Large intestine (tissue), 3 donors: ENCODE results near the gene BCL6. TPM values are rescaled to one million over a fixed set of nuclear protein-coding genes. Genes with fewer than 3 reads are reported as not detected.

Experiments used
- DNase-seq, 2 donors: peaks; one replicate each; pipeline versions ENCODE4 v3.0.0 to v3.0.0-alpha.2; 2013
- H3K27ac ChIP-seq: one replicate; pipeline ENCODE4 v1.5.1; 2013; ENCODE audit warnings: low read length
- H3K27me3 ChIP-seq: 2 replicates; pipeline ENCODE4 v1.6.1; 2013; ENCODE audit warnings: low read length; ENCODE audit not compliant: control insufficient read depth, insufficient read depth
- H3K36me3 ChIP-seq: 2 replicates; pipeline ENCODE4 v1.6.1; 2013; ENCODE audit warnings: low read length; ENCODE audit not compliant: control insufficient read depth, insufficient read depth
- H3K4me1 ChIP-seq: one replicate; pipeline ENCODE4 v1.6.1; 2013; ENCODE audit warnings: low read length; ENCODE audit not compliant: control insufficient read depth, insufficient read depth
- H3K4me3 ChIP-seq: one replicate; pipeline ENCODE4 v1.5.1; 2013; ENCODE audit warnings: low read length
- H3K9me3 ChIP-seq: one replicate; pipeline ENCODE4 v1.6.1; 2013; ENCODE audit warnings: mild to moderate bottlenecking, low read depth, low read length, moderate library complexity; ENCODE audit not compliant: control insufficient read depth
- WGBS: methylation state at CpG from one replicate; pipeline ENCODE4 v1.1.5; 2013; ENCODE audit warnings: low lambda C conversion rate; ENCODE audit not compliant: insufficient coverage; 5-methylcytosine and 5-hydroxymethylcytosine counted together
- polyA plus RNA-seq: library from polyadenylated mRNA; unstranded; fragments of 120-200 nt; gene quantifications from one replicate; pipeline ENCODE4 v1.2.1, GENCODE V29; 2013

Gene BCL6
- polyA plus RNA-seq, 1 donor: 7.4 TPM

DNA sequence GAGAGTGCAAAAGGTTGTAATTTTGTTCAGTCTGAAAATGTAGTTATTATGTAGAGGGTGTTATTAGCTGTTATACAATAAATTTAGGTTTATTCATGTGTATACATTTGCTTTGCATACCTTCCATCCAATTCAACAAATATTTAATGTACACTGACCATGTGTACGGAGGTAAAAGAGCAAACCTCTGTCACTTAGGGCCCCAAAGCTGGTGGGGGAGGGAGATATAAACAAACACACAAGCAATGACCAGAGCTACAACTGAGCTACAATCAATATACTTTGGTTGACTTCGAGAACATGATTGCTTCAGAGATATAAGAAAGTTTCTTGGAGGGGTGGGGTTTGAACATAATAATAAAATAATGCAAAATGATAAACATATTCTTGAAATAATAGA, 17.5 kb upstream of the BCL6 start:
- DNase-seq: no peak
- H3K4me1 ChIP-seq: peaks cover 5% of the 10 kb centered on the region
- no peak overlapping the region for H3K27ac ChIP-seq
- no CpG with 5 or more reads among the region's 2 CpGs for WGBS
- no peaks in the 10 kb centered on the region for H3K9me3 ChIP-seq
- no peaks in the 10 kb centered on the region for H3K36me3 ChIP-seq
- H3K4me3 ChIP-seq: no peak overlapping the region
- H3K27me3 ChIP-seq: no peaks in the 10 kb centered on the region

DNA sequence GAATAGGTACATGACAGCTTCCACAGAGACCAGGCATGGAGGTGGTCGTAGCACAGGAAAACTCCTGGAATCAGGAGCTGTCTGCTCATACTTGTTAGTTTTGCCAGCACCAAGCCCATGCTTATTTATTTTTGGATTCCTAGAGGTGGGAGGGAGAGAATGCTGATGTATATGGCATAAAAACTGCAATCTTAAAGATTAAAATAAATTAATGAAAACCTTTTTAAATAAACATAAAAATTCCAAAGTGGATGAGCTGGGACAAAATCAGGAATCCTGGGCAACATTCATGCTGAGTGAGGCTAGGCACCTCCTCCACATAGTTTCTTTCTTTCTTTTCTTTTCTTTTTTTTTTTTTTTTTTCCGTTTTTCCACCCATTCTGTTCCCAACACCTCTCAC, 14.3 kb upstream of the BCL6 start:
- no CpG with 5 or more reads among the region's 2 CpGs for WGBS
- H3K9me3 ChIP-seq: no peaks in the 10 kb centered on the region
- no peaks in the 10 kb centered on the region for H3K27me3 ChIP-seq
- H3K27ac ChIP-seq: no peak overlapping the region
- DNase-seq: no peak
- H3K4me1 ChIP-seq: peaks cover 6% of the 10 kb centered on the region
- no peaks in the 10 kb centered on the region for H3K36me3 ChIP-seq
- no peak overlapping the region for H3K4me3 ChIP-seq

DNA sequence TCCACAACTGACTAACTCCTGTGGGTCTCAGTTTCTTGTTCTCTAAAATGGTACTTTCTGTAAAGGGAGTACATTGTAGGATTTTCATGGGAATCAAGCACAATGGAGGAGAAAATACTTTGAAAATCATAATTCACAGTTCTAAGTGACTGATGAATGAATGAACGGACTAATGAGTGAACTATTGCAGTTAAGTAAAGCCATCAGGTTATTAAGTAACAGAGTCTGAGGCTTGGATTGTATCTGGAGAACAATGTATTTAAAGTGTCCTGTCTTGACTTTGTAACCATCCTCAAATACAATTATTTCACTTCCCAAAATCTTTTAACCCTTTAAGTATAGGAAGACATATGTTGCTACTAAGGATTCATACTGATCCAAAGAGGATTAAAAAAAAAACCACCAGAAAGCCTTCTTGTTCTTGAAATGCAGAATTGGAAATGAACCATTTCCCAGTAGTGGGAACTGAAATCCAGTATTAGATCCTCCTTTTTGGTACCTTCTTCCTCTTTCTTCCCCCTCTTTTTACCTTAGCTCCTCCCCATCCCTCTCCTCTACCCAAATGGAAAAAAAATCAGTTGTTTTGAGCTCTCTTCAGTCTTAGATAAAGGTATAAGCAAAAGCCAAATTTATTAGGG, 13.2 kb upstream of the BCL6 start:
- WGBS: no CpG with 5 or more reads among the region's 1 CpG
- Histone ChIP-seq H3K4me1 (peaks cover 6% of the 10 kb centered on the region), H3K27ac (no peak overlapping the region), H3K36me3 (no peaks in the 10 kb centered on the region), H3K27me3 (no peaks in the 10 kb centered on the region), H3K9me3 (no peaks in the 10 kb centered on the region), H3K4me3 (no peak overlapping the region)
- DNase-seq: peak in 1 of 2 donors; percentile 45

DNA sequence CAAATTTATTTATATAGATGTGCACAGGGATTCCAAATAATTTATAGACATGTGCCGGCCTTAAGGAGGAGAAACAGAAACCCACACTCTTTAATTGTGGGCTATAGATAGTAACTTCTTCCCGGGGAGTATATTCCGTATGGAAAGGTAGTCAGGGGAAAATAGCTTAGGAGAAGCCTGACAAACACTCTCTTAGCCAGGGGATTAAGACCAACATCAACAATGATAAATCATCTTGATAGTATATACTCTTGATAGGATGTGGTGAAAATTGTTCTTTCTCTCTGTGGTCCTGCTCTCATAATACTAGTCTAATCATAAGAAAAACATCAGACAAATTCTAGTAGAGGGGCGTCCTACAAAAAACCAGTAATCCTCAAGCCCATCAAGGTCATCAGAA, 8.2 kb upstream of the BCL6 start:
- no peaks in the 10 kb centered on the region for H3K36me3 ChIP-seq
- no peaks in the 10 kb centered on the region for H3K9me3 ChIP-seq
- no peak overlapping the region for H3K27ac ChIP-seq
- H3K4me1 ChIP-seq: peaks cover 22% of the 10 kb centered on the region
- no peak overlapping the region for H3K4me3 ChIP-seq
- DNase-seq: no peak
- WGBS: no CpG with 5 or more reads among the region's 4 CpGs
- no peaks in the 10 kb centered on the region for H3K27me3 ChIP-seq

DNA sequence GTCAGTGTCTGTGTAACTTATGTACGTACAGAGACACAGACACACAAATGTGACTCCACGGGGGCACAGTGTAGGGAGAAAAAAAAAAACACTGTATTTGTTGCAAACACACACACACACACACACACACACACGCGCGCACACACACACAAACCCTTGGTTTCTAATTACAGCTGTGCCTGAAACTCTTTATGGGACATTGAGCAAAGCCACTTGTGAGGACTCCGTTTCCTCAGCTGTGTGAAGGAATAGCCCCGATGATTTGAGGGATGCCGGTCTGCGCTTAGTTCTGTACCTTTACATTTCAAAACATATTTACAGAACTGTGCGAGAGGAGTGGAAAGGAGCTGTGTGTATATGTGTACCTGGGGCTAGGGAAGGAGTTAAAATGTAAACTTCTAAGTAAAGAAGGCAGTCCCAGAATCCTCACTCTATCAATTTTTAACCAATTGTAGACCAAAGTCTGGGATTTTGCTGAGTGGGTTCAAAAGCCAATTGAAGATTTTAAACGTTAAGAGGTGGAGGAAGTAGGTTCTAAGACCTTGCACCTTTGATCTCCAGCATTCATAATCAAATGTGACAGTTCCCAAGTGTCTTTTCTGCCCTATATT, 5.3 kb upstream of the BCL6 start:
- 0% methylated on average over 1 of the region's 11 CpGs for WGBS
- no peaks in the 10 kb centered on the region for H3K27me3 ChIP-seq
- H3K4me1 ChIP-seq: peaks cover 28% of the 10 kb centered on the region
- peak overlapping the region; percentile 90 for H3K27ac ChIP-seq
- H3K9me3 ChIP-seq: no peaks in the 10 kb centered on the region
- peak; percentile 62 to 93 for DNase-seq
- no peaks in the 10 kb centered on the region for H3K36me3 ChIP-seq
- peak overlapping the region; percentile 38 for H3K4me3 ChIP-seq

DNA sequence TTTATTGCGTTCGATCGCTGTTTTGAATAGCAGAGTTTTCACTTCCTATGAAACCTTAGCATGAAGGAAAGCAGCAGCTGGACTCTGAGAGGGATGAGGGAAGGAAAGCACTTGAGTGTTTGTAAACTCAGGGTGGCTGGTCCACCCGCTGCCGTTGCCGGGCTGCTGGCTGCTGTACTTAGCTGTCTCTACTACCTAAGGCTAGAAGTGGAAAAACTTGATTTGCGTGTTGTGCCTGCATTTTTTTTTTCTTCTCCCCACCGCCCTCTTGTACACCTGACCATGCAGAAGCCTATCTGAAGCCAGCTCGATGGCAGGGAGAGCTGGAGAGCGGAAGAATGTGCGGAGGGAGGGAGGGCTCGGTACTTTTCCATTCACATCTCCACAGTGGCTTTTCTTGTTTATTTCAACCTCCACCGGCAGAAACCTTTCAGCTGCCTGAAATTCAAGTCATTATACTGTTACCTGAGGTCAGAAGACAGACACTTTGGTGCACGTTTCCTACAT, 4.8 kb upstream of the BCL6 start:
- peak overlapping the region; percentile 38 for H3K4me3 ChIP-seq
- H3K36me3 ChIP-seq: no peaks in the 10 kb centered on the region
- DNase-seq: peak; percentile 87 to 95
- peak overlapping the region; percentile 90 for H3K27ac ChIP-seq
- H3K9me3 ChIP-seq: no peaks in the 10 kb centered on the region
- no CpG with 5 or more reads among the region's 14 CpGs for WGBS
- peaks cover 28% of the 10 kb centered on the region for H3K4me1 ChIP-seq
- H3K27me3 ChIP-seq: no peaks in the 10 kb centered on the region

DNA sequence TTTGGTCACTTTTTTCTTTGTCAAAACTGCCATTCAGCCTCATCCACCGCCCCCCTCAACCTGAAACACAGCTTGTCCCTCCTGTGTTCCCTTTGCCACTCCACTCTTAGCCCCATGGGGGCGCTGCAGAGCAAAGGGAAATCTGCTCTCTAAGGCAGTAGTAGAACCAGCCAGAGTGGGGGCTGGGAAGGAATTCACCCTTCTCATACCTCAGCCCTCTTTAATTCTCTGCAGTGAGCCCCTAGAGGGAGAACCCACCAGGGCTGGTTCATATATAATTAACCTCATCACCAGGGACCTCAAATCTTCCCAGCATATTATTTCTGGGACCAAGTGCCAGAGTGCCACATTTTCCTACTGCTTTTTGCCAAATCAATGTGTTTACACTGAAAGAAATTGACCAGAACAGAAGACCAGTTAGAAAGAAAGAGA, 2.8 kb upstream of the BCL6 start:
- Histone ChIP-seq H3K27ac (no peak overlapping the region), H3K36me3 (no peaks in the 10 kb centered on the region), H3K9me3 (no peaks in the 10 kb centered on the region), H3K27me3 (no peaks in the 10 kb centered on the region), H3K4me1 (peaks cover 28% of the 10 kb centered on the region), H3K4me3 (no peak overlapping the region)
- peak; percentile 84 for DNase-seq
- no CpG with 5 or more reads among the region's 2 CpGs for WGBS

DNA sequence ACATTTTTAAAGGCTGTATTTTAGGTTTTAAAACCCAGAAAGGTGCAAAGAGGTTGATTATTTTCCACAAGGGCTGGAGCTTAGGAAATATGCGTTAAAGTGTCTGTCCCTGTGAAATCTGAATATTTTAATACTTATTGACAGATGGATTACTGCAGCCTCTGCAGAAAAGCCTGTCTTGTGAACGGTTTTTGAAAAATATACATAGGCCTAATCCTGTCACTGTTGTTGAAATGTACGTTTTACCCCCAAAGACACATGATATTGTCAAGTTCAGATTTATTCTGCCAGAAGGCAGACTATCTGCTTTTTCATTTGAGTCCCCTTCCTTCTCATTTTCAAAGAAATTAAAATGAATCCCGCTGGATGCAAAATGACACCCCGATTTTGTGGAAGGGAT, 2.2 kb upstream of the BCL6 start:
- H3K4me1 ChIP-seq: peaks cover 32% of the 10 kb centered on the region
- WGBS: no CpG with 5 or more reads among the region's 5 CpGs

DNA sequence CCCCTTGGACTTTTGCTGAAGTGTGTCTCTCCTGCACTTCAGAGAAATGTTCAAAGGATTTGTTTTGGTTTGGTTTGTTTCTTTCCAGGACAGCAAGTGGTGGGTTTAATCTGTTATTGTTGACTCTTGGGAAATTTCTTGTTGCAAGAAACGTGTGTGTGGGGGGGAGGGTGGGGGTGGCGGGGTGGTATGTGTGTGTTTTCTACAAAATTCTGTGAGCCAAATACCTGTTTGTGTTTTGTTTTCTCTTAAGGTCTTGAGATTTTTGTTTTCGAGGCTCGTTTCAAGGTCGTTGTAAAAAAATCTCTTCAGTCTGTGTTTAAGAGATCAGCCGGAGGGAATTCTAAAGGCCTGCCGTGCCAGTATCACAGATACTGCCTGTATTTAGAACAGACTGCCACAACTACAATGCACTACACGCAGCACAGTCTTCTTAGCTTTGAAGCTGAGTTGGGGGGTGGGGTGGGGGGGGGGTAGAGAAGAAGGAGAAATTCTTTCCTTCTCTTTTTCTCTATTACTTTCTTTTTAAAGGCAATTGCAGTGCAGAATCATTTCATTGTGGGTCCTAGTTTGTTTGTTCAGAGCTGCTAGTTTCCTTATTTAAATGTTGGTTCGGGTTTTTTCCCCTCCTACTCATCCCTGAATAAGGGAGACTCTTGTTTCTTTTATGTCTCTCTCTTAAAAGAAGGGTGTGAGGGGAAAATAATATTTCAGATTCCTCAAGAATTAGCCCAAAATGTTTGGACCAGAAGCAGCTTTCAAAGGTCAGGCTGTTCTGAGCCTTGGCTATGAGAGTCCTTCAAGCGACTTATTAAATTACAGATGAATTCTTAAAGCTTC, 1.4 kb upstream of the BCL6 start:
- Histone ChIP-seq H3K4me1 (peaks cover 32% of the 10 kb centered on the region), H3K4me3 (peak overlapping the region; percentile 66), H3K27ac (peak overlapping the region; percentile 99), H3K27me3 (no peaks in the 10 kb centered on the region), H3K9me3 (no peaks in the 10 kb centered on the region), H3K36me3 (no peaks in the 10 kb centered on the region)
- no CpG with 5 or more reads among the region's 10 CpGs for WGBS
- DNase-seq: peak; percentile 27 to 59

More for the DNA sequence above, 2.2 kb upstream of the BCL6 start:
- Histone ChIP-seq H3K4me3 (no peak overlapping the region), H3K36me3 (no peaks in the 10 kb centered on the region), H3K27ac (peak overlapping the region; percentile 99), H3K9me3 (no peaks in the 10 kb centered on the region), H3K27me3 (no peaks in the 10 kb centered on the region)
- peak in 1 of 2 donors; percentile 12 for DNase-seq

DNA sequence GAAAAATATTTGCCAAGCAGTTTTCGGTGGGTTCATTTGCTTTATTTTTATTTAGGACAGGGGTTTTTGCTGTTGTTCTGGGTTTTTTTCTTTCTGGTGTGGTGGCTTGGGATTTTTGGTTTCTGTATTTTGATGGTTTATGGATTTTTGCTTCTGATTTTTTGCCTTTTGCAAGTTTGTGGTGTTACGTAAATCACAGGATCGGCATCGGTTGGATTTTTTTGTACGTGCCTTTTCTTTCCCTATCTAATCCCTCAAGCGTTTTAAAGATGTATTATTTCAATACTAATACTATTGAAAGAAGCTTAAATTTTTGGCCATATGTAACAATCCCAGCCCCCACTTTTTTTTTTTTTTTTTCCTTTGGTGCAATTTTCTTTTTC, 782 bp upstream of the BCL6 start:
- no peaks in the 10 kb centered on the region for H3K27me3 ChIP-seq
- peak overlapping the region; percentile 99 for H3K27ac ChIP-seq
- WGBS: 0% methylated on average over 6 of the region's 6 CpGs
- H3K4me1 ChIP-seq: peaks cover 28% of the 10 kb centered on the region
- H3K4me3 ChIP-seq: peak overlapping the region; percentile 66
- no peaks in the 10 kb centered on the region for H3K36me3 ChIP-seq
- DNase-seq: no peak
- no peaks in the 10 kb centered on the region for H3K9me3 ChIP-seq
